H7 (cell line): ENCODE measurements around the gene DACT1. TPM values are rescaled to one million over a fixed set of nuclear protein-coding genes. Genes with fewer than 3 reads are reported as not detected.
"Not testable (repeated sequence)": the region's sequence is repeated elsewhere in the genome, so short reads cannot be mapped to it uniquely, and the experiment has no call there.

Experiments used
- DNase-seq: peaks from one replicate; pipeline ENCODE4 v3.0.0; 2012
- H3K27me3 ChIP-seq: 2 replicates; pipeline ENCODE4 v1.6.0; 2011; ENCODE audit warnings: mild to moderate bottlenecking, low read length; ENCODE audit not compliant: control insufficient read depth, insufficient read depth
- H3K36me3 ChIP-seq: replicated peaks from 2 replicates; pipeline ENCODE4 v1.5.1; 2011; ENCODE audit warnings: low read length; ENCODE audit not compliant: control insufficient read depth, insufficient read depth
- H3K4me3 ChIP-seq: 2 replicates; pipeline ENCODE4 v1.5.1; 2011; ENCODE audit warnings: low read depth, mild to moderate bottlenecking, control low read depth, low read length, moderate library complexity; ENCODE audit not compliant: insufficient read depth
- total RNA-seq: library from RNA; depleted of rRNA; stranded (reverse); fragments of >200 nt; shearing (Covaris generic); gene quantifications from 2 replicates; pipeline ENCODE4 v1.2.3, GENCODE V29; 2014; rRNA removed

Gene DACT1
- total RNA-seq, result 9.5 and 11.0 TPM in 2 replicates

- H3K4me3 ChIP-seq, result peak within 1 kb of the TSS; percentile 68
- H3K27me3 ChIP-seq, result peaks cover 12% of the 10 kb centered on the region
- peak; percentile 91 for DNase-seq
- H3K36me3 ChIP-seq, result peaks cover 8% of the 10 kb centered on the region
Measured at GRCh38 chr14:58637391-58638230, at the start of gene DACT1. DACT1 (plus strand) TSS chr14:58637962; CDS start chr14:58638203, 241 bp downstream.

DNA sequence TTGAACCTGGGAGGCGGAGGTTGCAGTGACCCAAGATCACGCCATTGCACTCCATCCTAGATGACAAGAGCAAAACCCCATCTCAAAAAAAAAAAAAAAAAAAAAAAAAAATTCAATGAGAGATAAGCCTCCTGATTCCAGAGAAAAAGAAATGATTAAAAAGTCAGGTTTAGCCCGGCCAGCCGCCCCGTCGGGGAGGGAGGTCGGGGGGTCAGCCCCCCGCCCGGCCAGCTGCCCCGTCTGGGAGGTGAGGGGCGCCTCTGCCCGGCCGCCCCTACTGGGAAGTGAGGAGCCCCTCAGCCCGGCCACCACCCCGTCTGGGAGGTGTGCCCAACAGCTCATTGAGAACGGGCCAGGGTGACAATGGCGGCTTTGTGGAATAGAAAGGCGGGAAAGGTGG, 49.4 kb upstream of the DACT1 start:
- not testable (repeated sequence) for H3K4me3 ChIP-seq, H3K36me3 ChIP-seq, DNase-seq, H3K27me3 ChIP-seq

DNA sequence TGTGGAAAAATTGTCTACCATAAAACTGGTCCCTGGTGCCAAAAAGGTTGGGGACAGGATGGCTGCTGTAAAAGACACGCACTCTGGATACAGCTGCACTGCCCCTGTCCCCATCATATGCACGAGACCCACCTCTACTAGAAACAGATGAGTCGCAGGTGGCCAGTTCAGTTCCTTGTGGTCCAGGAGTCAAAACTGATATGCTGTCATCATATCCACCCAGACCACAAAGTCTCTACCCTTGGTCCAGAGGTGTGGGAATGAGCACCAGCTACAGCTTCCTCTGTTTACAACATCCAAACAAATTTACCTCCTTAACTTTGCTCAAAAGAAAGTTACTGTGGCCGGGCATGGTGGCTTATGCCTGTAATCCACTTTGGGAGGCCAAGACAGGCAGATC, 43.8 kb upstream of the DACT1 start:
- Histone ChIP-seq H3K36me3 (no peaks in the 10 kb centered on the region), H3K4me3 (no peak overlapping the region), H3K27me3 (no peaks in the 10 kb centered on the region)
- no peak for DNase-seq

DNA sequence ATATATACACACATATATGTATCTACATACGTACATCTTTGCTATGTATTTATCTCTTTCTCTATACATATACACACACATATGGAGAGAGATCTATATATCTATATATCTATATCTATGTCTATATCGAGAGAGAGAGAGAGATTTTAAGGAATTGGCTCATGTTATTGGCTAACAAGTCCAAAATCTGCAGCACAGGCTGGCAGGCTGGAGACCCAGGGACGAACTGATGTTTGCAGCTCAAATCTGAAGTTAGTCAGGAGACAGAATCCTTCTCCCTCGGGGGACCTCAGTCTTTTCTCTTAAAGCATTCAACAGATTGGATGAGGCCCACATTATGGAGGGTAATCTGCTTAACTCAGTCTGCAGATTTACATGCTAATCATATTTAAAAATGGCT, 40.7 kb upstream of the DACT1 start:
- no peak overlapping the region for H3K4me3 ChIP-seq
- no peaks in the 10 kb centered on the region for H3K36me3 ChIP-seq
- no peaks in the 10 kb centered on the region for H3K27me3 ChIP-seq
- no peak for DNase-seq

GRCh38 chr14:58598028-58598803, 39.5 kb upstream of the DACT1 start:
- Histone ChIP-seq H3K4me3 (no peak overlapping the region), H3K27me3 (no peaks in the 10 kb centered on the region), H3K36me3 (no peaks in the 10 kb centered on the region)
- no peak for DNase-seq

- Histone ChIP-seq H3K36me3 (no peaks in the 10 kb centered on the region), H3K27me3 (no peaks in the 10 kb centered on the region), H3K4me3 (no peak overlapping the region)
- DNase-seq, result no peak
Measured at GRCh38 chr14:58598804-58599525, 38.8 kb upstream of the DACT1 start.

DNA sequence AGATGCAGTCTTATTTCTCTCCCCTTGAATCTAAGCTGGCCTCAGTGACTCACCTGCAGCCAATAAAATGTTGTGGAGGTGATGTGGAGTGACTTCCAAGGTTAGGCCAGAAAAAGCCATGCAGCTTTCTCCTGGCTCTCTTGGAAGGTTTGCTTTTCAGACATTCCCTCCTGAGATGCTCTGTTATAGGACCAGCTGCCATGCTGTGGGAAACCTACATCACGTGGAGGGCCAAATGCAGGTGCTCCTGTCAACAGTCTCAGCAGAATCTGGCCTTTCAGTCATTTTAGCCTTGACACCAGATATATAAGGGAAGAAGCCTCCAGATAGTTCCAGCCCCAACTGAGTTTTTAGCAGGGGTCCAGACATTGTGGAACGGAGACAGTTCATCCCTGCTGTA, 38.1 kb upstream of the DACT1 start:
- no peak for DNase-seq
- Histone ChIP-seq H3K4me3 (no peak overlapping the region), H3K36me3 (no peaks in the 10 kb centered on the region), H3K27me3 (no peaks in the 10 kb centered on the region)

- DNase-seq, result no peak
- H3K4me3 ChIP-seq, result no peak overlapping the region
- no peaks in the 10 kb centered on the region for H3K36me3 ChIP-seq
- no peaks in the 10 kb centered on the region for H3K27me3 ChIP-seq
Measured at GRCh38 chr14:58605465-58605864, 32.3 kb upstream of the DACT1 start.

DNA sequence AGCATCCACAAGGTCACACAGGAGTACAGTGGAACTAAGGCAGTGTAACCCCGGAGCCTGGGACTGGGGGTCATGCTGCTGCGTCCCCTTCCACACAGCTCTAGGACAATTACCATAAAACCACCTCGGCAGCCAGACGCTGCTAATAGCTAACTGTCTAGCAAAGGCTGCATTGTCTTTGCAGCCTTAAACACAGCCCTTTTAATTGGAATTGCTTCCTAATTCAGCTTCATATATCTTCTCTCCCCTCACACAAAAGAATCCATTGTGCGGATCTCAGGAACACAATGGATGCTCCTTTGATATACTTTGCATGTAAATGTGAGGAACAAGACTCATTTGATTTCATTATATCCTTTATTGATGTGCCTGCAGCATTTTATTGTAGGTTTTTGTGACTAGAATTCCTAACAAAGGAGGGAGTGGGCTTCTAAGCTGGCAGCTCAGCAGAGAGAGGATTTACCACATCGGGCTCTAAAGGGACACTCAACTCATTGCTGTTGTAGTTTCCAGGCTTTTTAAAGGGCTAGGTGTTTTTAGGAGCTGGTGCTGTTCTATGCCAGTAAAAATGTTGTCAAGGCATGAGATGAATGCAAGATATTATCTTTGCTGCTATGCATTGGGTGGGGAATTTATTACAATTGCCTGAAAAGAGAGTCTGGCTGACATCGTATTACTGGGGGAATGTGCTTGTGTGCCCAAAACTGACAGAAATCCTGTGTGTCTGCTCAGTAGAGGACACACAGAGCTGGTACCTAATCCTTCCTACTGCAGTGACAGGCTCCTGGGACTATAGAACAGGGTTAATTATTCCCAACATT, 30.4 kb upstream of the DACT1 start:
- Histone ChIP-seq H3K36me3 (no peaks in the 10 kb centered on the region), H3K27me3 (no peaks in the 10 kb centered on the region), H3K4me3 (no peak overlapping the region)
- no peak for DNase-seq

DNA sequence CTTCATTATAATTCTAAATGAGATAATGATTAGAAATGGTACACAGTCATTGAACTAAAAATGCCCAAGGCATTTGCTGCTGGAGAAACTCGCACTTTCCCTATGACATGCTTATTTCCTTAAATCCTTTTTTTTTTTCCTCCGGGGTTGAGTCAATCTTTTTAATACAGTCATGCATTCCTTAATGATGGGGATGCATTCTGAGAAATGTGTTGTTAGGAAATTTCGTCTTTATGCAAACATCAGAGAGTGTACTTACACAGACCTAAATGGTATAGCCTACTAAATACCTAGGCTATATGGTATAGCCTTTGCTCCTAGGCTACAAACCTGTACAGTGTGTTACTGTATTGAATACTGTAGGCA, 29.8 kb upstream of the DACT1 start:
- no peak for DNase-seq
- no peak overlapping the region for H3K4me3 ChIP-seq
- H3K36me3 ChIP-seq, result no peaks in the 10 kb centered on the region
- H3K27me3 ChIP-seq, result no peaks in the 10 kb centered on the region

DNA sequence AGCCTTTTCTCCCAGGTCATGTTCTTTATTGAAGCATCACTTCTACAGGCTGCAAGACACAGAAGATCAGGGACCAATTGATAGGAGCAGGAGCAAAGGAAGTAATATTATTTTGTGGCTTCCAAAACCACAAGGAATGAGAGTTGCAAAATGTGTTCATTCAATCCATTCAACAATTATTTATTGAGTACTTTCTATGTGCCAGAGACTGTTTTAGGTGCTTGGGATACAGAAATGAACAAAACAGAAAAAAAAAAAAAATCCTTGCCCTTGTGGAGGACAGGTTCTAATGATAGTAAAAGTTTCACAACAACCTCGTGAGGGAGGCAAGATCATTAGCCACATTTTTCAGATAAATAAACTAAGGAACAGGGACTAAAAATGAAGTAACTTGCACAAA, 20.1 kb upstream of the DACT1 start:
- DNase-seq, result no peak
- H3K36me3 ChIP-seq, result no peaks in the 10 kb centered on the region
- no peaks in the 10 kb centered on the region for H3K27me3 ChIP-seq
- H3K4me3 ChIP-seq, result no peak overlapping the region

GRCh38 chr14:58620011-58620410, 17.8 kb upstream of the DACT1 start:
- DNase-seq, result no peak
- no peaks in the 10 kb centered on the region for H3K36me3 ChIP-seq
- no peak overlapping the region for H3K4me3 ChIP-seq
- no peaks in the 10 kb centered on the region for H3K27me3 ChIP-seq

DNA sequence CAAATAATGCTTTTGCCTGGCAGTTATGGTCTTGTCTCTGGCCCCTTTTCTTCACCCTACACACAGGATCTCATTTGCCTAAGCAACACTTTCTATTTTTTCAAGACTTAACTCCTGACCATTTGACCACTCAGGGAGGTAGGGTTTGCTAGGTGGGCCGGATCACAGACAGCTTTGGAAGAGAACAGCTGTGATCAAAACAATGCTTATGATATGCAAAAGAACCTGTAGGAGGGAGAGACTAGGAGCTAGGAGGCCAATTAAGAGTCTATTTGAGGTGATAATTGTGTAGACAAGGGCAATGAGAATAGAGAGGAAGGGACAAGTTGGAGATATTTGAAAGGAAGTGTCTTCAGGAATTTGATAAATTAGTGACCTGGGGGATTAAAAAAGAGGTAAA, 12.3 kb upstream of the DACT1 start:
- Histone ChIP-seq H3K4me3 (no peak overlapping the region), H3K36me3 (no peaks in the 10 kb centered on the region)
- peak; percentile 43 for DNase-seq

GRCh38 chr14:58626431-58626831, 11.3 kb upstream of the DACT1 start:
- no peaks in the 10 kb centered on the region for H3K36me3 ChIP-seq
- DNase-seq, result no peak
- H3K27me3 ChIP-seq, result no peaks in the 10 kb centered on the region
- H3K4me3 ChIP-seq, result no peak overlapping the region

More for the DNA sequence above, 12.3 kb upstream of the DACT1 start:
- no peaks in the 10 kb centered on the region for H3K27me3 ChIP-seq
